ENCODE results near the gene GPBAR1.

GRCh38 chr2:218244204-218244603 is 16.6 kb upstream of the GPBAR1 start:
- TF ChIP-seq CTCF (IDR thresholded peaks at IDR 0.05) (no peak), POLR2A (IDR thresholded peaks at IDR 0.05) (no peak)

All from thyroid gland (tissue), 4 donors.